ENCODE data around the gene BCL2L11.

- TF ChIP-seq TCF4 (CRISPR knock-in tag; IDR thresholded peaks at IDR 0.05; ENCODE audit: borderline replicate concordance) (no peak), ZNF8 (CRISPR knock-in tag; IDR thresholded peaks at IDR 0.05) (no peak), CSRNP3 (CRISPR knock-in tag; IDR thresholded peaks at IDR 0.05) (no peak), GLIS3 (CRISPR knock-in tag; IDR thresholded peaks at IDR 0.05) (no peak), ARNTL (CRISPR knock-in tag; IDR thresholded peaks at IDR 0.05; ENCODE audit: borderline replicate concordance, low read depth) (no peak)
- TF ChIP-seq, protein P1, sequence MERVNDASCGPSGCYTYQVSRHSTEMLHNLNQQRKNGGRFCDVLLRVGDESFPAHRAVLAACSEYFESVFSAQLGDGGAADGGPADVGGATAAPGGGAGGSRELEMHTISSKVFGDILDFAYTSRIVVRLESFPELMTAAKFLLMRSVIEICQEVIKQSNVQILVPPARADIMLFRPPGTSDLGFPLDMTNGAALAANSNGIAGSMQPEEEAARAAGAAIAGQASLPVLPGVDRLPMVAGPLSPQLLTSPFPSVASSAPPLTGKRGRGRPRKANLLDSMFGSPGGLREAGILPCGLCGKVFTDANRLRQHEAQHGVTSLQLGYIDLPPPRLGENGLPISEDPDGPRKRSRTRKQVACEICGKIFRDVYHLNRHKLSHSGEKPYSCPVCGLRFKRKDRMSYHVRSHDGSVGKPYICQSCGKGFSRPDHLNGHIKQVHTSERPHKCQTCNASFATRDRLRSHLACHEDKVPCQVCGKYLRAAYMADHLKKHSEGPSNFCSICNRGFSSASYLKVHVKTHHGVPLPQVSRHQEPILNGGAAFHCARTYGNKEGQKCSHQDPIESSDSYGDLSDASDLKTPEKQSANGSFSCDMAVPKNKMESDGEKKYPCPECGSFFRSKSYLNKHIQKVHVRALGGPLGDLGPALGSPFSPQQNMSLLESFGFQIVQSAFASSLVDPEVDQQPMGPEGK (CRISPR knock-in tag; IDR thresholded peaks at IDR 0.05; ENCODE audit: borderline replicate concordance): no peak
These were observed 75.7 kb downstream of the BCL2L11 start for GRCh38 chr2:111196435-111196834.
